Stimulated activated CD8-positive, alpha-beta memory T cell treated with anti-CD3 and anti-CD28 coated beads, Interleukin-4, amount 100 ng/mL, for 24 hours (primary cell): ENCODE measurements around the gene FXYD7.
"Not testable (repeated sequence)": the region's sequence is repeated elsewhere in the genome, so short reads cannot be mapped to it uniquely, and the experiment has no call there.

ENCODE experiments used
- DNase-seq: peaks from one replicate; pipeline ENCODE4 v3.0.0-alpha.2; 2020; ENCODE audit warnings: low read depth

FXYD7 gene

GRCh38 chr19:35143231-35143715 is at the start of gene FXYD7:
Gene FXYD7 (plus strand): TSS chr19:35143255. CDS start chr19:35143334, 79 bp downstream.
- DNase-seq: no peak

GRCh38 chr19:35093430-35093829 is 49.6 kb upstream of the FXYD7 start:
- DNase-seq: no peak

- DNase-seq: no peak
These were observed 49.0 kb upstream of the FXYD7 start for GRCh38 chr19:35093941-35094647.

GRCh38 chr19:35094656-35095055 is 48.4 kb upstream of the FXYD7 start:
- no peak for DNase-seq

GRCh38 chr19:35095667-35096368 is 47.2 kb upstream of the FXYD7 start:
- no peak for DNase-seq

- DNase-seq: no peak
These were observed 44.5 kb upstream of the FXYD7 start for GRCh38 chr19:35098413-35099049.

GRCh38 chr19:35099155-35099896 is 43.7 kb upstream of the FXYD7 start:
- no peak for DNase-seq

GRCh38 chr19:35099897-35100275 is 43.2 kb upstream of the FXYD7 start:
- DNase-seq: no peak

- DNase-seq: no peak
These were observed 42.2 kb upstream of the FXYD7 start for GRCh38 chr19:35100588-35101533.

GRCh38 chr19:35101949-35102348 is 41.1 kb upstream of the FXYD7 start:
- DNase-seq: not testable (repeated sequence)

- DNase-seq: not testable (repeated sequence)
These were observed 39.4 kb upstream of the FXYD7 start for GRCh38 chr19:35103614-35104013.

- DNase-seq: no peak
These were observed 38.7 kb upstream of the FXYD7 start for GRCh38 chr19:35104361-35104760.

- DNase-seq: no peak
These were observed 38.0 kb upstream of the FXYD7 start for GRCh38 chr19:35105047-35105410.

- DNase-seq: no peak
These were observed 37.4 kb upstream of the FXYD7 start for GRCh38 chr19:35105411-35106290.

- DNase-seq: no peak
These were observed 36.8 kb upstream of the FXYD7 start for GRCh38 chr19:35106291-35106583.

- no peak for DNase-seq
These were observed 36.0 kb upstream of the FXYD7 start for GRCh38 chr19:35106898-35107541.

- DNase-seq: no peak
These were observed 35.5 kb upstream of the FXYD7 start for GRCh38 chr19:35107545-35107944.

GRCh38 chr19:35108730-35109129 is 34.3 kb upstream of the FXYD7 start:
- no peak for DNase-seq

GRCh38 chr19:35109395-35110112 is 33.5 kb upstream of the FXYD7 start:
- no peak for DNase-seq
